ENCODE data around the gene CALY.
A peak's percentile ranks its signal among the peaks of the same experiment; 100 is the strongest.
"Not testable (repeated sequence)": the region's sequence is repeated elsewhere in the genome, so short reads cannot be mapped to it uniquely, and the experiment has no call there.

Gene CALY, protein sequence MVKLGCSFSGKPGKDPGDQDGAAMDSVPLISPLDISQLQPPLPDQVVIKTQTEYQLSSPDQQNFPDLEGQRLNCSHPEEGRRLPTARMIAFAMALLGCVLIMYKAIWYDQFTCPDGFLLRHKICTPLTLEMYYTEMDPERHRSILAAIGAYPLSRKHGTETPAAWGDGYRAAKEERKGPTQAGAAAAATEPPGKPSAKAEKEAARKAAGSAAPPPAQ

GRCh38 chr10:133336577-133337369 is at the start of gene CALY:
Gene CALY, minus strand, starts transcription at chr10:133336896. Its CDS starts 7,907 bp downstream, at chr10:133328989.
- peak; percentile 67 for DNase-seq (ENCODE audit: low spot score)

- DNase-seq (ENCODE audit: low spot score), result no peak
Observed at GRCh38 chr10:133385214-133385613, 48.5 kb upstream of the CALY start.

DNA sequence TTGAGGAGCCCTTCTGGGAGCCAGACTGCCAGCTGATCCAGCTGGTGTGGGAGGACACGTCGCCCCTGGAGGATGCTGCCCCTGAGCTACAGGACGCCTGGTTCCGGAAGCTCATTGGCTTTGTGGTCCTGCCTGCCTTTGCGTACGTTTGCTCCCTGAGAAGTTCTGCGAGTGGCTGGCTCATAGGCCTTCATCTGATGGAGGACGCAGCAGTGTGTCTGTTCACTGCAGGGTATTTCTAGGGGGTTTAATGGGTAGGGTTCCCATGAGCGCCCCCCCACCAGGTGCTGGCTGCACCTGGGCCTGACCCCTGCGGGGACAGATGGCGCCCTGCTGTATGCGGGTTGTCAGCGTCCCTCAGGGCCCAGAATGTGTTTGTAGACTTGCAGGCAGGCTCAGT is 47.4 kb upstream of the CALY start:
- DNase-seq (ENCODE audit: low spot score), result no peak

DNA sequence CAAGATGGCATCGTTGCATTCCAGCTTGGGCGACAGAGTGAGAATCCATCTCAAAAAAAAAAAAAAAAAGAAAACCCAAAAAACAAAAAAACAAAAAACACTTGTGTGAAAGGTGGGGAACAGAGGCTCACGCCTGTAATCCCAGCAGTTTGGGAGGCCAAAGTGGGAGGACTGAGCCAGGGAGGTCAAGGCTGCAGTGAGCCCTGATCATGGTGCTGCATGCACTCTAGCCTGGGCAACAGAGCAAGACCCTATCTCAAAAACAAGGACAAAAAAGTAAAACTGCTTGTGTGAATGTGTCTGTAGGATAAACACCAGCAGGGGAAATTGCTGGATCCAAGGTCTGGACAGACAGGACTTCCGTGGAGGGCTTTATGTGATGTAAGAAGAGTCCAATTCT is 46.9 kb upstream of the CALY start:
- DNase-seq (ENCODE audit: low spot score), result no peak

DNA sequence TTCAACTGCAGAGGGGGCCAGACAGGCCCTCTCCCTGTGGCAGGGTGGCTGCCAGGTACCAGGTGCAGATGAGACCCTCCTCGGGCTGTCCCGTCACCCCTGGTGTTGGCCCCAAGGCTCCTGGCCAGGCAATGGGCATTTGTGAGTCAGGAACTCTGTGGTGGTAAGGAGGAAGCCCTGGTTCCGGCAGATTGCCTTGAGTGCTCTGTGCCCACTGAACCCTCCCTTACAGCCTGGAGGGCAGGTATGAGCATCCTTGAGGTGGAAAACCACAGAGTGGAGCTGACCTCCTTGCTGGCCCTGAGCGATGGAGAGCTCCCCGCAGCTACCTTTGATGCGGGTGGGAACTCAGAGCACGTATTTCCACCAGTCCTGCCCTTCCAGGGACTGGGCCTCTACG is 44.3 kb upstream of the CALY start:
- no peak for DNase-seq (ENCODE audit: low spot score)

DNA sequence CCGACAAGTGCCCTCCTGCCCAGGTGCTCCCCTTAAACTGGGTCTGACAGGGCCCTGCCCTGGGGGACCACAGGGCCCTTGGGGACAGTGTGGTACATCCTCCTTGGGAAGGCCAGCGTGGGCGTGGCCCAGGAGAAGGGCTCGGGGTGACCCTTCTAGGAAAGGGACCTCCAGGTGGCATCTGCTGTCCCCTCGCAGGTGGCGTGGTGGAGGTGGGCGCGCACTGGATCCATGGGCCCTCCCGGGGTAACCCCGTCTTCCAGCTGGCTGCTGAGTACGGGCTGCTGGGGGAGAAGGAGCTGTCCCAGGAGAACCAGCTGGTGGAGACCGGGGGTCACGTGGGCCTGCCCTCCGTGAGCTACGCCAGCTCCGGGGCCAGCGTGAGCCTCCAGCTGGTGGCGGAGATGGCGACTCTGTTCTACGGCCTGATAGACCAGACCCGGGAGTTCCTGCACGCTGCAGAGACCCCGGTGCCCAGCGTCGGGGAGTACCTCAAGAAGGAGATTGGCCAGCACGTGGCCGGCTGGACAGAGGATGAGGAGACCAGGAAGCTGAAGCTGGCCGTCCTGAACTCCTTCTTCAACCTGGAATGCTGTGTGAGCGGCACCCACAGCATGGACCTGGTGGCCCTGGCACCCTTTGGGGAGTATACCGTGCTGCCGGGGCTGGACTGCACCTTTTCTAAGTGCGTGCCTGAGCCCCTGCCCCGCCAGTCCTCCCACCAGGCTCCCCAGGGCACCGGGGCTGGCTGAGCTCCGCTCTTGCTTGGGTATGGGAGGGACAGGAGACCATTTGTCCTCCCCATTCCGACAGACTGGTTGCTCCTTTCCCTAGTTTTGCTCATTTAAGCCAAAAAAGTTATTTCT is 43.3 kb upstream of the CALY start:
- DNase-seq (ENCODE audit: low spot score), result no peak

DNA sequence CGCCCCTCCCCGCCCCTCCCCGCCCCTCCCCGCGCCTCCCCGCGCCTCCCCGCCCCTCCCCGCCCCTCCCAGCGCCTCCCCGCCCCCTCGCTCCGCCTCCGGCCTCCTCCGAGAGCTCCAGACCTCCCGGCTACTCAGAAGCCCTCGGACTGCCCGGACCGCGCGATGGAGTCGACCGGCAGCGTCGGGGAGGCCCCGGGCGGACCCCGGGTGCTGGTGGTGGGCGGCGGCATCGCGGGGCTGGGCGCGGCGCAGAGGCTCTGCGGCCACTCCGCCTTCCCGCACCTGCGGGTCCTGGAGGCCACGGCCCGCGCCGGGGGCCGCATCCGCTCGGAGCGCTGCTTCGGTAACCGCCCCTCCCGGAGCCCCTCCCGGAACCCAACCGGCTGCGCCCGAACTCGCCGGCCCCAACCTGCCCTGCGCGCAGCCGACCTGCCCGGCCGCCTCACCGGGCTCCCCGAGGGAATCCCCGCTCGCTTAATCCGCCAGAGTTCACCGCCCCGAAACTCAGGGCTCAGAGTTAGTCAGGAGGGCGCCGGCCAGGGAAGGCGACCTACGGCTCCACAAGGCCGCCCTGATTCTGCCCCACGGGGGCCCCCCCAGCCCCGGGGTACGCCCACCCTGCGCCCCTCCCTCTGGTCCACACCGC is 42.6 kb upstream of the CALY start, which contains the start of gene PAOX:
Gene PAOX (plus strand): TSS at position 111 of the 649 bp plus-strand sequence. CDS start 55 bp downstream, at position 166.
- DNase-seq (ENCODE audit: low spot score), result peak; percentile 88

DNA sequence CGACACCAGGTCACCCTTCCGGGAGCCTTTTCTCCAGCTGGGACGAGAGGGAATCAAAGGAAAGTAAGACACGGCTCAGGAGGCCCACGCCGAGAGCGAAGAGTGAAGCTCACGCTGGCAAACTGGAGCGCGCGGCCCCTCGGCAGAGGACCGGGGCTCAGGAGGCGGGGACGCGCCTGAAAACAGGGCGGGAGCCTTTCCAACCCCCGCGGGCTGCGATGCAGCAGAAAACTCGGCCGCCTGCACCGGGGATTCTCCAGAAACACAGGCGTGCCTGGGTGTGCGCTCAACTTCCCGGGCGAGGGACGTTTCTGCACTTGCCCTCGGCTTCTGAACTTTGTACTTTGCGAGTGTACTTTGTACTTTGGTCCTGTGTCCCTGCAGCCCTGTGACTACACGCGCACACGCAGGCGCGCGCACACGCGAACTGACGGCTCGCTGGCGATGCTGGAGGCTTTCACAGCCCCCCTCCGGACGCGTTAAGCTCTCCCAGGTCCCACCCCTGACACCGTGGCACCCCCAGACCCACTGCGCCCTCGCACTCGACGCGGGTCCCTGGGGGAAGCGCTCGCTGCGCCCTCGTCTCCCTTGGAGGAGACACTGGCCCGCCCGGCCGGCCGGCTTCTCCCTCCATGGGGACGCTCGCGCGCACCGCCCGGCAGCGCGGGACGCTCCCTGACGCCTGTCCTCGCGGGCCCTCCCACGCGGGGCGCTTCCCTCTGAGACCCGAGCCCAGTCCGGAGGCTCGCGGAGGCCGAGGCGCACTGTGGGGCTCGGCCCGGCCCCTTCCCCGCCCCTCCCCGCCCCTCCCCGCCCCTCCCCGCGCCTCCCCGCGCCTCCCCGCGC is 41.8 kb upstream of the CALY start:
- DNase-seq (ENCODE audit: low spot score), result peak; percentile 85

DNA sequence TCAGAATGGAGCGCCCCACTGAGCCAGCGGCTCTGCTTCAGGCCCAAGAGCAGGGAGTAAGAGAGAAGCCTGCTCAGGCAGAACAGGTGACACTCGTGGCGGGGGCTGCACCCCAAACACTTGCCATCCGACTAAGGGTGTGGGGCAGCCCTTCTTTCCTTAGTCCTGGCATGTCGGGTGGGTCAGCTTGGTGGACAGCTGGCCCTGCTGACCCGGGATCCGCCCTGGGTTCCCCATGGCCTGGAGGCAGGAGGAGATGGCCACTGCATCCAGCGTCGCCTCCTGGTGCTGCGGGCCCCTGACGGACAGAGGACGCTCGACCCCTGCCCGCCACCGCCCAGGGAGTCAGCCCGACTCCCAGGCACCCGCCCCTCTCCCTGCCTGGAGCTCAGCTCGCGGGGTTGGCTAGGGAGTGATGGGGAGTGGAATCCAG is 41.1 kb upstream of the CALY start:
- peak; percentile 74 for DNase-seq (ENCODE audit: low spot score)

DNA sequence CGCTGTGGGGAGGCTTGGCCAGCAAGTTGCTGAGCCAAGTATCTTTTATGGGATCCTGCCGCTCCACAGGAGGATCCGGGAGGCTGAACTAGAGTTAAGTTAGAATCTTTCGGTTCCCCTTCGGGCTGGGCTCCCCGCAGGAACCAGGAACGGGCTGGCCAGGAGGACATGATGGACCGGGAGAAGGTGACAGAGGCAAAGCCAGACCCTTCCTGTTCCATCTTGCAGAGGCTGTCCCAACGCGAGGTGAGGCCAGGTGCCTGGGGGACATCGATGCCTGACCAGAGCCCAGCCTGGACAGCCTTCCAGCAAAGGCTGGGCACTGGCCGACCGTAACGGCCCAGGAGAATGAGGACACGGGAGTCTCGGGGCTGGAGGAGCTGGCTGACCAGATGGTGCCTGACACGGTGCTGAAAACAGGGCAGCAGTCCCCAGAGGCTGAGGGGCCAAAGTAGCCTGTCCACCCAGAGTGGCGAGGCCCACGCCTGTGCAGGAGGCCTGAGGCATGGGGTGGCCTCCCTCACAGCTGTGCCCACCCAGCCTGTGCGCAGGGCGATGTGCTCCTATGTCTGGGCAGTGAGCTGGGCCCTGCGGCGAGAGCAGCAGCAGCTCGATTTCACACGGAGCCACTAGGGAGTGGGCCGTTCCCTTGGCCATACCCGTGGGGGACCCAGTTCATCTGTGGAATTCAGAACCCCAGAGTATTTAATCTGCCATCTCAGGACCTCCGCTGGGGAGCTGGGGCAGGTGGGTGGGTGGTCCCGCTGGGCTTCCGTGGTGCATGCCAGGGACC is 40.5 kb upstream of the CALY start:
- no peak for DNase-seq (ENCODE audit: low spot score)

DNA sequence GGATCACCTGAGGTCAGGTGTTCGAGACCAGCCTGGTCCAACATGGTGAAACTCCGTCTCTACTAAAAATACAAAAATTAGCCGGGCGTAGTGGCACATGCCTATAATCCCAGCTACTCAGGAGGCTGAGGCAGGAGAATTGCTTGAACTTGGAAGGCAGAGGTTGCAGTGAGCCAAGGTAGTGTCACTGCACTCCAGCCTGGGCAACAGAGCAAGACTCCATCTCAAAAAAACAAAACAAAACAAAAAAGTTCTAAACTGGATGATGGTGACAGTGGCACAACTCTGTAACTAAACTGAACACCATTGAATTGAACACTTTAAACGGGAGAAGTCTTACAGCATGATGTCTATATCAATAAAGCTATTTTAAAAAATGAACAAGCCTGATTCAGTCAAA is 39.5 kb upstream of the CALY start:
- not testable (repeated sequence) for DNase-seq (ENCODE audit: low spot score)

GRCh38 chr10:133375357-133376115 is 38.8 kb upstream of the CALY start:
- DNase-seq (ENCODE audit: low spot score), result no peak

DNA sequence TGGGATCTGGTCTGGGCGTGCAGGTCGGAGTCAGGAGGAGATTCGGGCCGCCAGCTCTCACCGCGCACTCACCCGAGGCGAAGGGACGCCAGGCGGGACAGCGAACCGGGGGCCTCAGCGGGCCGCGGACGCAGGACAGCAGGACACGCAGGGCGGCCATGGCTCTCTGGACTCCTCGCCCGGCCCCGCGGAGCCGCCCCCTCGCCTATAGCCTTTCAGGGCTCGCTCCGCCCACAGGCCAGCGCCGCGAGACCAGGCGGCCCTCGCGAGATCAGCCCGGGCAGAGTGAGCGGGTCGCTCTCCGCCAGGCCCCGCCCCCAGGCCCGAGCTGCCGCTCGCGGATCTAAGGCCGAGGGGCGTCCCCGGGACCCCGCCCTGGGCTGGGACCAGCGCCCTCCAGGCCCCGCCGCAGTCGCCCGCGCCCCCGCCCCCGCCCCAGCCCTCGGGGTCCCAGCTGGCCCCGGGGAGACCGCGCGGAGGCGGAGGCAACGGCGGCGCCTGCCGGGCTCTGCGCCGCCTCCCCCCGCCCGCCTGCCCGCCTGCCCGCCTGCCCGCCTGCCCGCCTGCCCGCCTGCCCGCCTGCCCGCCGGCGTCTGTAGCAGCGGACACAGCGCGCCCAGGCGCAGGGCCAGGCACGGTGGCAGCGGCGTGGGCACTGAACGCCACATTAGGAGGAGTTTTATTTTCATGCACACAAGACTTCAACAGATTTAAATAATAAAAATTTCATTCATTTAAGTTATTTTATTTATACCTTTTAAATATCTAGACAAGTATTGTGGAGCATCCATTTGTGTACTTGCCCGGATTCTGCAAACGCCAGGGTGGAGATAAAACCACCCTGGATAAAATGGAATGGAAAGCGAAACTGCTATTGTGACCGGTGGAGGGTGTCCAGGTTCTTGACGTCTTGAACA is 36.7 kb upstream of the CALY start, which contains the start of gene ECHS1:
Gene ECHS1 (minus strand): TSS at position 181 of the 917 bp plus-strand sequence. CDS start 21 bp downstream, at position 160.
- peak; percentile 98 for DNase-seq (ENCODE audit: low spot score)

DNA sequence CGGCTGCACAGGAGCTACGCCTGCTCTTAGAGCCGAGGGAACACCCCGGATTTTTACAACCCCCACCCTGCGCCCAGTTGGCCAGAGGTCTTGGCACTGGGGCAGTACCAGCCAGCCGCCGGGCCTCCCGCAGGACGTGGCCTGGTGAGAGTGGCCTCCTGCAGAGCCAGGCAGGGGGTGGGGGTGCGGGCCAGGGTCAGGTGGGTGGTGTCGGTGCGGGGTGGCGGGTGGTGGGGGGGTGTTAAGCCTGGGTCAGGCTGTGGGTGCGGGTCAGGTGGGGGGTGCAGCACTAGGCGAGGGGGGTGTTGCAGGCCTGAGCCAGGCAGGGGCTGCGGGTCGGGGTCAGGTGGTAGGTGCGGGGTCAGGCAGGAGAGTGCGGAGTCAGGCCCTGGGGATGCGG is 35.8 kb upstream of the CALY start:
- no peak for DNase-seq (ENCODE audit: low spot score)

- DNase-seq (ENCODE audit: low spot score), result no peak
Observed at GRCh38 chr10:133370030-133370786, 33.5 kb upstream of the CALY start.

DNA sequence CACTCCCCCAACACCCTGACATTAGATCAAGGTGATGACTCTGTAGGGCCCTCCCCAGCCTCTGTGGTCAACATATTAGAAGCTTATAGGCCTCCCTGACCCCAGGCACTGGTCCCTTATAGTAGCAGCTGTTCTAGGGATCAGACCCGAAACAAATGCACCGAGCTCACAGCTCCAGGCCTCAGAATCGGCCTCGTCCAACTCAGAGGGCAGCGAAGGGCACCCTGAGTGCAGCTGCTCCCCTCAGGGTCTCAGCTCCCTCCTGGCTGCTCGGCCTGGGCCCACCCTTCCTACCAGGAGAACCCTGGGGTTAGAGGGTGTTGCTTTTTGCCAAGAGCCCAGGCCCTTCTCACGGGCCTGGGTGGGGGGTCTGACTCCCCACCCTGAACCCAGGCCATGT is 31.5 kb upstream of the CALY start:
- no peak for DNase-seq (ENCODE audit: low spot score)

- DNase-seq (ENCODE audit: low spot score), result not testable (repeated sequence)
Observed at GRCh38 chr10:133367461-133367860, 30.8 kb upstream of the CALY start.

Measured in HuH-7 (cell line).